Amniotic epithelial cell (primary cell): ENCODE results near the gene IRF6.

ENCODE experiments used
- DNase-seq: peaks from one replicate; pipeline ENCODE4 v3.0.0-alpha.2; 2010; ENCODE audit warnings: low read depth

Gene IRF6

GRCh38 chr1:209790286-209791193 is 15.4 kb downstream of the IRF6 start:
- no peak for DNase-seq

GRCh38 chr1:209789245-209789644 is 16.7 kb downstream of the IRF6 start:
- no peak for DNase-seq

- no peak for DNase-seq
These were observed 18.4 kb downstream of the IRF6 start for GRCh38 chr1:209787551-209787950.

- DNase-seq, result no peak
These were observed 19.8 kb downstream of the IRF6 start for GRCh38 chr1:209786146-209786545.

GRCh38 chr1:209785592-209785991 is 20.4 kb downstream of the IRF6 start:
- DNase-seq, result no peak

GRCh38 chr1:209784265-209785169 is 21.4 kb downstream of the IRF6 start, which contains the start of gene C1orf74:
C1orf74 (minus strand) TSS chr1:209784559; CDS start chr1:209783634, 925 bp downstream.
- peak; percentile 94 for DNase-seq

- no peak for DNase-seq
These were observed 22.6 kb downstream of the IRF6 start for GRCh38 chr1:209783386-209783785.

- no peak for DNase-seq
These were observed 25.7 kb downstream of the IRF6 start for GRCh38 chr1:209780268-209780667.

- no peak for DNase-seq
These were observed 27.8 kb downstream of the IRF6 start for GRCh38 chr1:209778102-209778501.

GRCh38 chr1:209777587-209777986 is 28.4 kb downstream of the IRF6 start:
- DNase-seq, result no peak

GRCh38 chr1:209775678-209776077 is 30.3 kb downstream of the IRF6 start:
- no peak for DNase-seq

GRCh38 chr1:209774592-209774991 is 31.4 kb downstream of the IRF6 start:
- DNase-seq, result no peak

- no peak for DNase-seq
These were observed 33.8 kb downstream of the IRF6 start for GRCh38 chr1:209772126-209772525.

- DNase-seq, result no peak
These were observed 35.1 kb downstream of the IRF6 start for GRCh38 chr1:209770636-209771415.

GRCh38 chr1:209769971-209770370 is 36.0 kb downstream of the IRF6 start:
- DNase-seq, result no peak

GRCh38 chr1:209769171-209769904 is 36.6 kb downstream of the IRF6 start:
- DNase-seq, result peak; percentile 72

GRCh38 chr1:209768354-209768774 is 37.6 kb downstream of the IRF6 start:
- no peak for DNase-seq

- no peak for DNase-seq
These were observed 38.2 kb downstream of the IRF6 start for GRCh38 chr1:209767706-209768105.

GRCh38 chr1:209767096-209767495 is 38.8 kb downstream of the IRF6 start:
- DNase-seq, result no peak

- no peak for DNase-seq
These were observed 39.9 kb downstream of the IRF6 start for GRCh38 chr1:209766051-209766450.

GRCh38 chr1:209761011-209761635 is 44.8 kb downstream of the IRF6 start:
- DNase-seq, result no peak
